Skeletal muscle satellite cell (primary cell): ENCODE data around the gene CYBA.
A peak's percentile ranks its signal among the peaks of the same experiment; 100 is the strongest.

Source experiments
- H3K27me3 ChIP-seq: 2 replicates; pipeline ENCODE4 v1.7.0; 2013; ENCODE audit warnings: low read length; ENCODE audit not compliant: control insufficient read depth, insufficient read depth
- H3K36me3 ChIP-seq: 2 replicates; pipeline ENCODE4 v1.7.0; 2013; ENCODE audit warnings: mild to moderate bottlenecking, control low read depth, low read length; ENCODE audit not compliant: insufficient read depth
- H3K4me1 ChIP-seq: 2 replicates; pipeline ENCODE4 v1.7.0; 2013; ENCODE audit warnings: low read length; ENCODE audit not compliant: control insufficient read depth, insufficient read depth
- H3K4me2 ChIP-seq: 2 replicates; pipeline ENCODE4 v1.7.0; 2013; ENCODE audit warnings: mild to moderate bottlenecking, low read length
- H3K4me3 ChIP-seq: 2 replicates; pipeline ENCODE4 v1.7.0; 2013; ENCODE audit warnings: low read length
- H3K9ac ChIP-seq: 2 replicates; pipeline ENCODE4 v1.7.0; 2013; ENCODE audit warnings: mild to moderate bottlenecking, low read depth, low read length, moderate library complexity
- H3K9me3 ChIP-seq: replicated peaks from 2 replicates; pipeline ENCODE4 v1.7.0; 2013; ENCODE audit warnings: mild to moderate bottlenecking, control low read depth, low read length

The CYBA gene

DNA sequence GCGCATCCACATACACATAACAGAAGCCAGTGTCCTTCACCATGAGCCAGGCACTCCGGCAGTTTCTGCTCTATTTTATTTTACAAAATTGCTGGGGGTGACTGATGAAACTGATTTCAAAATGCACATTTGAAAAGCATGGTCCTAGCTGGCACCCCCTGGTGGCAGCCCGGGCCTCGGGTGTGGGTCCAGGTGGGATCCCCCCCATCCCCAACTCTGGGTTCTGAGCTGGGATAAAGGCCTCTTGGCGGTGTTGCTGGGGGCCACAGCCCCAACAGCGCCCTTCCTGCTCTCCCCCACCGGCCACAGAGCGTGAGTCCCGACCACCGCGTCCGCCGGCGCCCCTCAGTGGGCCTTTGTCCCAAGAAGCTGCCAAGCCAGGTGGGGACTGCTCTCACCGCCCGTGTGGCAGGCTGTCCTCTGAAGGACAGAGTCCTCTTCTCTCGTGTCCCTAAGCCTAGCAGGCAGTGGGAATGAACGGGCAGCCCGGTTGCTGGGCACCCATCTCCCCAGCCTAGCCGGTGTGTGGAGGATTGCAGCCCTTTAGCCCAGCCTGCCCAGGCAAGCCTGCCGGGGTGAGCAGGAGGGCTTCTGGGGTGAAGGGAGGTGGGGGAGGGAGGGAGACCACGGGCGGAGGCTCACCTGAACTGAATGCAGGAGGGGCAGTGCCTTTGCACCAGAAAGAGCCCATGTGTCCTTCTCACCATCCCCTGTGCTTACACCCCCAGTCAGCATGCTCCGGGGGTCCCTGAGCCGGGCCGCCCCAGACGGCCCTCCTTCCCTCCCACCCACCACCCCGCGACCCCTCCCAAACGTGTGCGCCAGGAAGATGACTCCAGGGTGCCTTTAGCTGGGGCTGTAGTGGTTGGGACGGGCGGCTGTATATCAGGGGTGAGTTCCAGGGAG lies 34.6 kb upstream of the CYBA start:
- Histone ChIP-seq H3K27me3 (peaks cover 45% of the 10 kb centered on the region), H3K4me3 (peak overlapping the region; percentile 66), H3K36me3 (no peaks in the 10 kb centered on the region), H3K9me3 (no peaks in the 10 kb centered on the region), H3K9ac (no peak overlapping the region), H3K4me1 (peaks cover 29% of the 10 kb centered on the region), H3K4me2 (peak overlapping the region; percentile 93)

DNA sequence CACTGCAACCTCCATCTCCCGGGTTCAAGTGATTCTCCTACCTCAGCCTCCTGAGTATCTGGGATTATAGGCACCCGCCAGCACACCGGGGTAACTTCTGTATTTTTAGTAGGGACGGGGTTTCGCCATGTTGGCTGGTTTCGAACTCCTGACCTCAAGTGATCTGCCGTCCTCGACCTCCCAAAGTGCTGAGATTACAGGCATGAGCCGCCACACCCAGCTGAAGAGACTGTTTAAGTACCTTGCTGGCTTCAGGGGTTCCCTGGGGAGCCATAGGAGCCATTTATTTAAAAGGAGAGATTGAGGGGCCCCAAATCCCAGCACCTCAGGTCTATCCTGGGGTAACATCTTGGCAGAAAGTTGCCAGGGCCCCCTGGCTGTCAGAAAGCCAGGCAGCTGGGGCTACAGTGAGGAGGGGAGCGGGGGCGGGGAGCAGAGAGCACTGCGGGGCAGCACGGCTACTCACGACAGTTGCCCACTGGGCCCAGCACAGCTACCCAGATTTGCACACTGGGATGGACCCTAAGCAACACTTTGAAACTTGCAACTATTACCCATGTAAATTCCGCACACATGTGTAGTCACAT lies 33.8 kb upstream of the CYBA start:
- no peak overlapping the region for H3K4me3 ChIP-seq
- no peak overlapping the region for H3K4me2 ChIP-seq
- no peak overlapping the region for H3K9ac ChIP-seq
- H3K36me3 ChIP-seq: no peaks in the 10 kb centered on the region
- H3K4me1 ChIP-seq: peaks cover 29% of the 10 kb centered on the region
- H3K27me3 ChIP-seq: peaks cover 41% of the 10 kb centered on the region
- H3K9me3 ChIP-seq: no peaks in the 10 kb centered on the region

DNA sequence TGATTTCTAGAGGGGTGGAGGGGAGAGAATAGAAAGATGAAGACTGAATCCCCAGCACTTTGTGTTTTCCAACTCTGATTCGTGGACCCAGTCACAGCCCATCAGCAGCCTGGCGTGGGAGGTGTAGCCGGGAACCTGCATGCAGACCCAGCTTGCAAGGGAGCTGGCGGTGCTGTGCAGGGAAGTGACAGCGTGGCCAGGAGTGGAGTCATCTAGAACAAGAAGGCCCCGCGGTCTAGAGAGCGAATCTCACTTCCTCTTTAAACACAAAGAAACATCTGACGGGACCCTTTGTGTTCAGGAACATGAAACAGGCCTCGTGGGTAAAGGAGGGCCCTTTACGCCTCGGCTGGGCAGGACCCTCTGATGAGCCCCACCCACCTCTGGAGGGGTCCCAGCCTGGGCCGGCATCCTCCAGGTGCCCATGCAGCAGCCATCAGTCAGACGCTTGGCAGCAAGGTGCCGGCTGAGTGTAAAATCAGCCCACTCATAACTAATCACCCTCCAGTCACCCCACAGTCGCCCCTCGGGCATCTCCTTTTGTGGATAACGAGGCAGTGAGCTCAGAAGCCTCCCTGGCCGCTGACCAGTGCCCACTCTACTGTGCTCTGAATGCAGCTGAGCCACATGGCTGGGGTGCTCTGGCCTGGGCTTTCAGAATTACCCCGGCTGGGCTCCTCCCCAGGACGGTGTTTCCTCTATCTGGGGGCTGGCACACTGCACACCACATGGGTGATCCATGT lies 31.0 kb upstream of the CYBA start:
- Histone ChIP-seq H3K36me3 (no peaks in the 10 kb centered on the region), H3K4me1 (peaks cover 33% of the 10 kb centered on the region), H3K4me3 (no peak overlapping the region), H3K9me3 (no peaks in the 10 kb centered on the region), H3K4me2 (no peak overlapping the region), H3K27me3 (peaks cover 47% of the 10 kb centered on the region), H3K9ac (no peak overlapping the region)

DNA sequence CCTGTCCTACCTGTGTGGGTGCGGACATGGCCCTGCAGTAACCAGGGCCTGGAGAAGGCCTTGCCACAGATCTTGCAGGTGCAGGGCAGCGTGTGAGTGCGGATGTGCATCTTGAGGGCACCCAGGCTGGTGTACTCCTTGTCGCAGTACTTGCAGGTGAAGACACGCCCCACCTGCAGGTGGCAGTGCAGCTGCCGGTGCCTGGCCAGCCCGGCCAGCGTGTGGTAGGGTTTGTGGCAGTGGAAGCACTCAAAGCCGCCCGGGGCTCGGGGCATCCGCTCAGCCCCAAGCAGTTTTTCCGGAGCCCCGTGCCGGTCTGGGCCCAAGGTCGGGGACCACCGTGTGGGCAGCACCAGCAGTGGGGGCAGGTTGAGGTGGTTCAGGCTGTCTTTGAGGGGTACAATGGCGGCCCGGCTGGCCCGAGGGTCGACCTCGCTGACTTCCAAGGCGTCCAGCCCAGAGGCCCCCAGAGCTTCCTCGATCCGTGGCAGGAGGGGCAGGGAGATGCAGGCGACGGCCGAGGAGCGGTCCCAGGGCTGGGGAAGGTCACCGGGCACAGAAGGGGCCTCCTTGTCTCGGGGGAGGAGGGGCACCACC lies 30.3 kb upstream of the CYBA start:
- H3K9me3 ChIP-seq: no peaks in the 10 kb centered on the region
- H3K27me3 ChIP-seq: peaks cover 54% of the 10 kb centered on the region
- no peaks in the 10 kb centered on the region for H3K36me3 ChIP-seq
- H3K4me1 ChIP-seq: peaks cover 28% of the 10 kb centered on the region
- H3K9ac ChIP-seq: no peak overlapping the region
- no peak overlapping the region for H3K4me3 ChIP-seq
- no peak overlapping the region for H3K4me2 ChIP-seq

- Histone ChIP-seq H3K36me3 (no peaks in the 10 kb centered on the region), H3K27me3 (peaks cover 53% of the 10 kb centered on the region), H3K4me1 (peaks cover 22% of the 10 kb centered on the region), H3K9ac (no peak overlapping the region), H3K9me3 (no peaks in the 10 kb centered on the region), H3K4me3 (no peak overlapping the region), H3K4me2 (no peak overlapping the region)
These were observed 29.8 kb upstream of the CYBA start for GRCh38 chr16:88680554-88681083.

DNA sequence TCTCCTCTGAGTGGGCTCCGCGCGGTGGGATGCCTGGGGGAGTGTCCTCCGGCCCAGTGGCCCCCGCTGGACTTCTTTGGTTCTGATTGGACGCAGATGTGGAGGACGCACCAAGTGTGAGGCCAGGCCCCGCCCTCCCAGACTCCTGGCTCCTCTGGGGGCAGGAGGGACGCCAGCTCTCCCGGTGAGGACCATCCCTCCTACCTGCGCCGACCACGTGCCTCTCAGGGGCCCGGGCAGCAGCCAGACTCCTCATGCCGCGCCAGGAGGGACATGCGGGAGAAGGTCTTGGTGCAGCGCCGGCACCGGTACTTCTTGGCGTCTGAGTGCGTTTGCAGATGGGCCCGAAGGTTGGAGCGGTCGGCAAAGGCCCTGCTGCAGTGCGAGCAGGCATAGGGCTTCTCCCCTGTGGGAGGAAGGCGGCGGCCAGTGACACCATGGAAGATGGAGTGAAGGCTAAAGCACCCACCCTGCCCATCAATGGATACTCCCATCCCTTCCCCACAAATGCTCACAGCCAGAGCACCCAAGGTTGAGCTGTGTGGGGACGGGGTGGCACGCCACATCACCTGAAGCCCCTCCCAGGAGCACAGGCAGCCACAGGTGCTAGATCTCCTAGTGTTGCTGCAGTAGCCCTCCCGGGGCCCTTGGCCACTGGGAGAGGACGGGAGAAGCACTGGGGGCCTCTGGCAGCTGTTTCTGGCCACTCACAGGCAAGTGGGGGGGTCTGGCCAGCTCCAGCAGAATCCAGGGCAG lies 27.5 kb upstream of the CYBA start:
- Histone ChIP-seq H3K27me3 (peaks cover 43% of the 10 kb centered on the region), H3K9ac (no peak overlapping the region), H3K4me2 (peak overlapping the region; percentile 37), H3K4me3 (no peak overlapping the region), H3K4me1 (peaks cover 13% of the 10 kb centered on the region), H3K9me3 (no peaks in the 10 kb centered on the region), H3K36me3 (peaks cover 3% of the 10 kb centered on the region)

DNA sequence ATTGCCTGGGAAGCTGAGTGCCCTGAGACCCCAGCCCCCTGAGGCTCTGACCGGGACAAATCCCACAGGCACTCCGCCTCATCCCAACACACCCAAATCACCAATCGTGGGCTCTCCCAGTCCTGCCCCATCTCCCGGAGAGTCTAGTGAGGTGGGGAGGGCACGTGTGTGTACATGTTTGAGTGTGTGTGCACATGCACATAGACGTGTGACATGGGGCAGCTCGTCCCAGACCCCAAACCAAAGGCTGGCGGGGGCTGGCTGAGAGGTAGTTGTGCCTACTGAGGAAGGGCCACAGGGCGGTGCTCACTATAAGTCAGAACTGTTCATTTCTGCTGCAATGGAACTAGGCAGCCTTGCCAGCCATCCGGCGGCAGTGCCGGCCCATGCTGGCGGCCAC lies 26.9 kb upstream of the CYBA start:
- H3K27me3 ChIP-seq: peaks cover 43% of the 10 kb centered on the region
- no peak overlapping the region for H3K9ac ChIP-seq

DNA sequence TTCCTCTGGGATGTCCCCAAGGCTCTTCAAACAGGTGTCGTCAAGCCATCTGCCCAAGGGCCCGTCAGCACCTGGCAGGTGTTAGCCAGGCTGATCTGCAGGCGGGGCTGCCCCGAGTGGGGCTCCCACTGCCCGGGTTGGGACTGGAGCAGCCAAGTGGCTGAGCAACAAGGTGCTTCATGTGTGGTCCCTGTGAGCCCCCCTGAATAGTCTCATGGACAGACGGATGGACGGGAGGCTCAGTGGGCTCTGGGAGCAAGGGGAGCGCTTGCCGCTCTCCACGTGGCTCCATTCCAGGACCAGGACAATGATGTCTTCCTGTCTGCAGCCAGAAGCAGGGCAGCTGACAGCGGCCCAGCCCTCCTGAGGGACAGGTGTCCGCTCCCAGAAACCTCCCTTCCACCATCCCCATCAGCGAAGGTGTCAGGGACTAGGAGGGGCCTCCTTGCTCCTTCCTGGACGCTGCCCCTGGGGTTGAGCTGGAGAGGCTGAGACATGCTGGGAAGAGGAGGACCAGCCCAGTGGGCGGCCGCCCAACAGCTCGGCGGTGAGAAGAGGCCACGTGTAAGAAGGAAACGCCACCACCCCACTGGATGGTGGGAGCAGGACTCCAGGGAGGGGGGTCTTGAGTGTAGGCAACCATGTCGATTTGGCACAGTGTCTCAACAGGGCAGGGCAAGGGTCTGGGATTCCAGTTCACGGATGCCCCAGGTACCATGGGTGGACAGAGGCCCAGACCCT lies 25.8 kb upstream of the CYBA start:
- H3K9ac ChIP-seq: no peak overlapping the region
- H3K4me1 ChIP-seq: peaks cover 6% of the 10 kb centered on the region
- peaks cover 3% of the 10 kb centered on the region for H3K36me3 ChIP-seq
- no peaks in the 10 kb centered on the region for H3K9me3 ChIP-seq
- H3K4me3 ChIP-seq: no peak overlapping the region
- H3K4me2 ChIP-seq: no peak overlapping the region
- H3K27me3 ChIP-seq: peaks cover 36% of the 10 kb centered on the region

More for the DNA sequence above, 26.9 kb upstream of the CYBA start:
- Histone ChIP-seq H3K4me1 (peaks cover 13% of the 10 kb centered on the region), H3K4me3 (no peak overlapping the region), H3K4me2 (peak overlapping the region; percentile 37), H3K9me3 (no peaks in the 10 kb centered on the region), H3K36me3 (peaks cover 3% of the 10 kb centered on the region)

- Histone ChIP-seq H3K4me3 (no peak overlapping the region), H3K36me3 (peaks cover 3% of the 10 kb centered on the region), H3K4me2 (no peak overlapping the region), H3K9me3 (no peaks in the 10 kb centered on the region), H3K4me1 (peaks cover 5% of the 10 kb centered on the region), H3K9ac (no peak overlapping the region), H3K27me3 (peaks cover 28% of the 10 kb centered on the region)
These were observed 23.0 kb upstream of the CYBA start for GRCh38 chr16:88673716-88674379.

- Histone ChIP-seq H3K4me2 (no peak overlapping the region), H3K4me3 (no peak overlapping the region), H3K36me3 (peaks cover 3% of the 10 kb centered on the region), H3K27me3 (peaks cover 17% of the 10 kb centered on the region), H3K4me1 (peaks cover 2% of the 10 kb centered on the region), H3K9ac (no peak overlapping the region), H3K9me3 (no peaks in the 10 kb centered on the region)
These were observed 21.9 kb upstream of the CYBA start for GRCh38 chr16:88672776-88673175.
